GM18517 (cell line): Measurements from ENCODE around the gene NSD2.
A peak's percentile ranks its signal among the peaks of the same experiment; 100 is the strongest.
"Not testable (repeated sequence)": the region's sequence is repeated elsewhere in the genome, so short reads cannot be mapped to it uniquely, and the experiment has no call there.

Experiments used
- ATAC-seq: cut with Tn5 transposase; IDR thresholded peaks from one replicate; pipeline ENCODE4 v1.9.1; 2021; ENCODE audit warnings: mild to moderate bottlenecking, moderate library complexity; ENCODE audit not compliant: unreplicated experiment

NSD2 gene

DNA sequence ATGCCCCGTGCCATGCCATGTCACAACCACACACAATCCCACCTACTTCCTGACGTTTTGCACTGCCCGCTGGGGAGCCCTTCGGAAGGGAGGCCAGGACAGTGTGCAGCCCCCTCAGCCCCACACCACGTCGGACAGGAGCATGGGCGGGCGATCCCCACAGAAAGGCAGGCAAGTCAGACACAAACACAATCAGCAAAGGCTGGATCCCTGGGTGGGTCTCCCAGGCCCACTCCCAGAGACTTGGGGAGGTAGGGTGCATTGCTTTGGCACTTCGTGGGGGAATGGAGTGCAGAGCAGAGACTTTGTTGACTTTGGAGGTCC lies 29.3 kb upstream of the NSD2 start:
- ATAC-seq = no peak

DNA sequence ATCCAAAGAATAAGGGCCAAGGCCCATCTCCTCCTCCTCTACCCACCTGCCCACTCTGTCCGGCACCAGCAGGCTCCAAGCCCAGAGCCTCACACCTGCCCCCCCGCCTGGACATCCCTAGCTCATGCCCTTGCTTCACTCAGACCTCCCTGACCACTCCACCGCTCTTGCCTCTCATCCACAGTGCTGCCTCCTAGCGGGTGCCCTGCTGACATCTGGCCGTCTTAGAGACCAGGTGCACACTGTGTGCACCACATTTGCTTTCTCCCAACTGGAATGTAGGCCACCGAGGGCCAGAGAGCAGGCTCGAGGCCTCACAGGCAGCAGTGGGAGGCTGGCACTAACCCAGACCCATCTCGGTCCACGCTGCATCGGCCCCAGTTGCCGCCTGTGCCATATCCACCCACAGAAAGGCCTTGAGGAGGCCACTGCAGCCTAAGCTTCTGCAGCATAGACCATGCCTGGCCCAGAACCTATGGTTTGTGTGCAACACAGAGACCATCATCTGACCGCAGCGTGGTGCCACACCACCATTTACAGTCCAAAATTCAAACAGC lies 28.8 kb upstream of the NSD2 start:
- ATAC-seq = no peak

DNA sequence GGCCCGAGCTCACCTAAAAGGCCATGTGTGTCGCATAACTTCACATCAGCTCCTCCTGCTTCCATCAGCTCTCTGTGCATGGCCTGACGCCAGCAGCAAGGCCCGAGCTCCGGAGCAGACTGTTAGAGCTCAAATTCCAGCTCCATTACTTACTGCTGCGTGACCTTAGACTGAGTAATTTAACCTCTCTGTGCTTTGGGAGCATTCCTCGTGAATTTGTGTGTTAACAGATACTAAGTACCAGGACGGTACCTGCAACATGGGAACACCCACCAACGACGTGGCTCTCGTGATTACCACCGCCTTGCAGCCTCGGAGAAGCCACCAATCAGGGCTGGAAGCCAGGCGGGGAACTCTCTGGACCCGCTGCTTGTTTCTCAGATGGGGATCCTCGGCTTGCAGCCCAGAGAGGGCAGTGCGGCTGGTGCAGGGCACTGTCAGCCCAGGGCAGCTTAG lies 28.2 kb upstream of the NSD2 start:
- ATAC-seq = no peak

DNA sequence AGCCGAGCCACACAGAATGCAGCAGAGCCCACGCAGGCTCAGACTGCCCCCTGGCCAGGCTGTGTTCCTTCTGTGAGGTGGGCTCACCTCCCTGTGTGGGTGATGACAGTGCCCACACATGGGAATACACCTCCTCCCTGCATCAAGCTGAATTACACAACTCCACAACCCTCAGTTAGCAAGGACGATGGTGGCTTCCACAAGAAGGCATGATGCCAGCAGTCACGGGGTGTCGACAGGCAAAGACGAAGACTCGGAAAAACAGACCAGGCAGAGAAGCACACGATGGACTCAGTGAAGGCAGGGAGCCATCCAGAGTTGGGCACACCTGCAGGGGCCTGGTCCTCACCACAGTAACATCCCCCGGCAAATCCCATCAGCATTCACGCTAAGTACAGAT lies 27.3 kb upstream of the NSD2 start:
- no peak for ATAC-seq

- ATAC-seq = not testable (repeated sequence)
These were observed 26.6 kb upstream of the NSD2 start for GRCh38 chr4:1844618-1845017.

DNA sequence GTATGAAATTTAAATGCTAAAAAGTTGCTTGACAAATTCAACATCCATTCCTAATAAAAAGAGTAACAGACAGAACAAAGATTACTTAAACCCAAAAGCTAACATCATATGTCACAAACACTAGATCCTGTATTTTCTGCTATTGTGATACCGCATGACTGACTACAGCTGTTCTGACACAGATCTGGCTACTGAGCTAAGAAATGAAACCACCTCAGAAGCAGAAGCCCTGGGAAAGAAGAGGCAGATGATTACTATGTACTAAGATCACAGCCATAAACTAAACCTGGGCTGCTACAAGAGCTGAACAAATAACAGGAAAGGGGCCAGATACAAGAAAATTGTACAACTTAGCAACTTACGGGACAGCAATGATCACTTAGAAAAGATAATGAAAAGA lies 24.6 kb upstream of the NSD2 start:
- no peak for ATAC-seq

DNA sequence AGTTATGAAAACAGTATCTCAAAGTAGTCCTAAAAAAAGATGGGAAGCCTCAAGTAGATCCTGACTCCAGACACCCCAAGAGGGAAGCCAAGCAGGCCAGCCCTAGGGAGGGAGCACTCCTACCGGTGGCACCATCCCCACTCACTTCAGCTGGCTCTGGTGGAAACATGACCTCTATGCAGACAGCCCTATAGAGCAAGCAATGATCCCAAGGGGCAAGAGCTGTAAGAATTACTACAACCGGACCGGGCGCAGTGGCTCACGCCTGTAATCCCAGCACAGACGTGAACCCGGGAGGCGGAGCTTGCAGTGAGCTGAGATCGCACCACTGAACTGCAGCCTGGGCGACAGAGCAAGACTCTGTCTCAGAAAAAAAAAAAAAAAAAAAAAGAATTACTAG lies 20.9 kb upstream of the NSD2 start:
- no peak for ATAC-seq

- ATAC-seq = no peak
These were observed 20.0 kb upstream of the NSD2 start for GRCh38 chr4:1851160-1851559.

DNA sequence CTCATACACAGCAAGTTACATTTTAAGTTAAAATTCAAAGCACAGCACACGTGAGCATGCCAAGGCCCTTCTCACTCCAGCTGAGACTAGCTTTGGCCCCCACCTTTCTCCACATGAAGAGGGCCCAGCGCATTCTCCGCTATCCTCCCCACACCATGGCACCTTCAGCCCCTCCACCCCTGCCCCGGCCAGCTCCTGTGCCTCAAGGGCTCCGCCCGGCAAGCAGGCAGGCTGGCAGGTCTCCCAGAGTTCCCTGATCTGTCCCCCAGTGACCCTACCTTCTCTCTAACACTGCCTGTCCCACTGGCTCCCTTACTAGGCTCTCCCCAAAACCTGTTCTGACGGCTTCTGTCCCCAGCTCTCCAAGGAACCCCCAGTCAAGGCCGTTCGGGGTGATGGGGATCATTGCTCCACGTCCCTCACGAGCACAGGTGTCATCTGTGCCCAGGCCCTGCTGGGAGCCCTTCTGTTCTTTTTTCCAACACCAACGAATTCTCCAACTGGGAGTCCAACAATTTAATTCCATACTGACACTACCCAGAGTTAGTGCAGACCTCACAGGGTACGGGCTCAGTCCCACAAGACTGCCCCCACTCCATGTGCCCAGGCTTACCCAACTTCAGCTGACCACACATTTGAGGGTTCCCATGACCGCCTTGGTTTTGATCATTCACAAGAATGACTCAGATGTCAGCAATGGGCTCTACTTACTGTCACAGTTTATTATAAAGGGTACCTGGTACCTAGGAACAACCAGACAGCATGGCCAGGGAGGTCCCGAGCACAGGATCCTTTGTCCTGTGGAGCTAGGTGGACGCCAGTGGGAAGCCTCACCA lies 19.4 kb upstream of the NSD2 start:
- ATAC-seq = no peak

GRCh38 chr4:1852904-1853623 lies 18.1 kb upstream of the NSD2 start:
- ATAC-seq = no peak

DNA sequence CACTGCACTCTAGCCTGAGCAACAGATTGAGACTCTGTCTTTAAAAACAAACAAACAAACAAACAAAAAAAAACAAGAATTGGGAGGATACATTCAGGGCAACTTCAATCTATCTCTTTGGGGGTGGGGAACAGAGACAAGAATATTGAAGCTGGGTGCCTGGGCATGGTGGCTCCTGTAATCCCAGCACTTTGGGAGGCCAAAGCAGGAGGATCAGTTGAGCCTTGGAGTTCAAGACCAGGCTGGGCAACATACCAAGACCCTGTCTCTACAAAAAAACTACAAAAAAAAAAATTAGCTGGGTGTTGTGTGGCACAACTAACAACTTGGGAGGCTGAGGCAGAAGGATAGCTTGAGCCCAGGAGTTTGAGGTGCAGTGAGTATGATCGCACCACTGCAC lies 16.4 kb upstream of the NSD2 start:
- no peak for ATAC-seq

GRCh38 chr4:1855333-1856070 lies 15.7 kb upstream of the NSD2 start:
- ATAC-seq = peak; percentile 25

- peak; percentile 86 for ATAC-seq
These were observed 14.9 kb upstream of the NSD2 start, which contains the start of gene LETM1 for GRCh38 chr4:1856071-1856942. TSS of gene LETM1 (minus strand) at chr4:1856156. CDS start at chr4:1855950, 206 bp downstream.

- ATAC-seq = no peak
These were observed 14.1 kb upstream of the NSD2 start for GRCh38 chr4:1856943-1857699.

DNA sequence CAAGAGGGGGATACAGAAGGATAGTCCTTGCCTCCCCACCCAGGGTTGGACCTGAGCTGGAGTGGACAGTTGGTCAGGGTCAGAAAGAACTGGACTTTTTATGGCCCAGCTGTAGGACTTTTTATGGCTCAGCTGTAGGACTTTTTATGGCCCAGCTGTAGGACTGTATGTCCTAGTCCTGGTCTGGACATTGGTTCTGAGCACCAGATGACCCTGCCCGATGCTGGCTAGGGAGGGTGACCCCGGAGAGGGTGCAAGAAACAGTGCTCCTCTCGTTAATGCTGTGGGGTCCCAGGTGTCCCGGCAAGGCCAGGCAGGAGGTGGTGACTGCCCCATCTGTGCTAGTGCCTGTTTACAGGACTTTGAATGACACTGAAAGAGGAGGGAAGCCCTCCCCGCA lies 13.3 kb upstream of the NSD2 start:
- no peak for ATAC-seq

GRCh38 chr4:1859389-1859753 lies 11.8 kb upstream of the NSD2 start:
- ATAC-seq = no peak

GRCh38 chr4:1862055-1862911 lies 8.9 kb upstream of the NSD2 start:
- ATAC-seq = no peak

- no peak for ATAC-seq
These were observed 8.3 kb upstream of the NSD2 start for GRCh38 chr4:1862961-1863296.
